BLaER1 treated with 17β-estradiol and CSF1 and Interleukin-3, amounts not matched to agents 10 nM and 100 nM (cell line): Measurements from ENCODE around the gene NPIPA3.
"Not testable (repeated sequence)": the region's sequence is repeated elsewhere in the genome, so short reads cannot be mapped to it uniquely, and the experiment has no call there.

Experiments used
- H3K27ac ChIP-seq, 11 experiments: shearing (Covaris generic); formaldehyde crosslinking; 2 replicates each; pipeline ENCODE4 v1.8.1; 2022
- H3K27me3 ChIP-seq, 11 experiments: shearing (Covaris generic); formaldehyde crosslinking; 2 replicates each; pipeline ENCODE4 v1.8.1; 2022
- H3K36me3 ChIP-seq, 11 experiments: shearing (Covaris generic); formaldehyde crosslinking; 2 replicates each; pipeline ENCODE4 v1.8.1; 2022
- H3K4me1 ChIP-seq, 10 experiments: shearing (Covaris generic); formaldehyde crosslinking; 2 replicates each; pipeline ENCODE4 v1.8.1; 2022
- H3K4me2 ChIP-seq, 11 experiments: shearing (Covaris generic); formaldehyde crosslinking; 2 replicates each; pipeline ENCODE4 v1.8.1; 2022
- H3K4me3 ChIP-seq, 10 experiments: shearing (Covaris generic); formaldehyde crosslinking; 2 replicates each; pipeline ENCODE4 v1.8.1; 2022
- H3K9ac ChIP-seq, 11 experiments: shearing (Covaris generic); formaldehyde crosslinking; 2 replicates each; pipeline ENCODE4 v1.8.1; 2022
- H3K9me3 ChIP-seq, 11 experiments: shearing (Covaris generic); formaldehyde crosslinking; replicated peaks in 1 of 11; 2 replicates each; pipeline ENCODE4 v1.8.1; 2022
- H4K20me1 ChIP-seq, 11 experiments: shearing (Covaris generic); formaldehyde crosslinking; 2 replicates each; pipeline ENCODE4 v1.8.1; 2022
- Cebpa-rat ChIP-seq, 11 experiments: shearing (Covaris generic); IDR thresholded peaks; 2 replicates each; pipeline ENCODE4 v1.8.1; 2022

Gene NPIPA3

GRCh38 chr16:14703156-14704011, at the start of gene NPIPA3:
Gene NPIPA3 (plus strand): TSS chr16:14703411. CDS start chr16:14708944, 5,533 bp downstream.
- not testable (repeated sequence) for H3K27me3 ChIP-seq, H3K9me3 ChIP-seq, H3K9ac ChIP-seq, H4K20me1 ChIP-seq, H3K27ac ChIP-seq, H3K36me3 ChIP-seq, H3K4me1 ChIP-seq, H3K4me2 ChIP-seq, H3K4me3 ChIP-seq

- no peak overlapping the region for H3K4me3 ChIP-seq
- H3K9me3 ChIP-seq: no peaks in the 10 kb centered on the region
- H3K36me3 ChIP-seq: peaks cover 96 to 100% (median 99%) of the 10 kb centered on the region in 11 experiments
- peaks cover 0 to 39% (median 14%) of the 10 kb centered on the region in 11 experiments; a peak in 13 of 22 replicates for H4K20me1 ChIP-seq
- peak overlapping the region in 1 of 11 experiments; percentile 41; a peak in 1 of 22 replicates for H3K27ac ChIP-seq
- peak overlapping the region in 5 of 11 experiments; percentile 1 to 28 (median 12); a peak in 5 of 22 replicates for H3K4me2 ChIP-seq
- H3K4me1 ChIP-seq: peaks cover 0 to 12% (median 6%) of the 10 kb centered on the region in 10 experiments; a peak in 9 of 20 replicates
- no peak for TF ChIP-seq Cebpa-rat (IDR thresholded peaks at IDR 0.05)
- H3K9ac ChIP-seq: peak overlapping the region in 1 of 11 experiments; percentile 3; a peak in 2 of 22 replicates
- H3K27me3 ChIP-seq: no peaks in the 10 kb centered on the region
Observed at GRCh38 chr16:14658063-14658462, 45.1 kb upstream of the NPIPA3 start.

- peaks cover 72 to 79% (median 74%) of the 10 kb centered on the region in 11 experiments for H3K36me3 ChIP-seq
- no peak overlapping the region for H3K4me3 ChIP-seq
- H3K27ac ChIP-seq: no peak overlapping the region
- H3K27me3 ChIP-seq: no peaks in the 10 kb centered on the region
- H4K20me1 ChIP-seq: peaks cover 0 to 16% (median 0%) of the 10 kb centered on the region in 11 experiments; a peak in 3 of 22 replicates
- H3K9ac ChIP-seq: no peak overlapping the region
- no peak overlapping the region for H3K4me2 ChIP-seq
- no peaks in the 10 kb centered on the region for H3K9me3 ChIP-seq
- no peak for TF ChIP-seq Cebpa-rat (IDR thresholded peaks at IDR 0.05)
- peaks cover 0 to 23% (median 10%) of the 10 kb centered on the region in 10 experiments; a peak in 15 of 20 replicates for H3K4me1 ChIP-seq
Observed at GRCh38 chr16:14667347-14668266, 35.6 kb upstream of the NPIPA3 start.

- TF ChIP-seq Cebpa-rat (IDR thresholded peaks at IDR 0.05): no peak
- Histone ChIP-seq H3K9ac (no peak overlapping the region), H4K20me1 (peaks cover 0 to 16% (median 0%) of the 10 kb centered on the region in 11 experiments; a peak in 3 of 22 replicates), H3K4me3 (no peak overlapping the region), H3K36me3 (peaks cover 61 to 68% (median 64%) of the 10 kb centered on the region in 11 experiments), H3K27me3 (no peaks in the 10 kb centered on the region), H3K4me1 (peaks cover 0 to 26% (median 11%) of the 10 kb centered on the region in 10 experiments; a peak in 15 of 20 replicates), H3K27ac (no peak overlapping the region), H3K9me3 (no peaks in the 10 kb centered on the region), H3K4me2 (no peak overlapping the region)
Observed at GRCh38 chr16:14668556-14669223, 34.5 kb upstream of the NPIPA3 start.

- Histone ChIP-seq H3K4me1 (peaks cover 0 to 26% (median 11%) of the 10 kb centered on the region in 10 experiments; a peak in 15 of 20 replicates), H3K9me3 (no peaks in the 10 kb centered on the region), H3K27ac (no peak overlapping the region), H3K9ac (no peak overlapping the region), H3K36me3 (peaks cover 50 to 57% (median 53%) of the 10 kb centered on the region in 11 experiments), H3K27me3 (no peaks in the 10 kb centered on the region), H3K4me3 (no peak overlapping the region), H3K4me2 (no peak overlapping the region), H4K20me1 (peaks cover 0 to 12% (median 0%) of the 10 kb centered on the region in 11 experiments; a peak in 3 of 22 replicates)
- no peak for TF ChIP-seq Cebpa-rat (IDR thresholded peaks at IDR 0.05)
Observed at GRCh38 chr16:14669776-14670175, 33.4 kb upstream of the NPIPA3 start.

- Histone ChIP-seq H3K36me3 (peaks cover 23 to 30% (median 26%) of the 10 kb centered on the region in 11 experiments), H3K4me1 (peaks cover 0 to 15% (median 11%) of the 10 kb centered on the region in 10 experiments; a peak in 15 of 20 replicates), H3K9me3 (peaks cover 0 to 7% (median 0%) of the 10 kb centered on the region in 11 experiments; a peak in 2 of 22 replicates), H3K4me2 (peak overlapping the region in 8 of 11 experiments; percentile 4 to 60 (median 33); a peak in 13 of 22 replicates), H3K4me3 (no peak overlapping the region), H3K27ac (no peak overlapping the region), H3K27me3 (no peaks in the 10 kb centered on the region), H4K20me1 (peaks cover 0 to 6% (median 0%) of the 10 kb centered on the region in 11 experiments; a peak in 3 of 22 replicates), H3K9ac (no peak overlapping the region)
- TF ChIP-seq Cebpa-rat (IDR thresholded peaks at IDR 0.05): no peak
Observed at GRCh38 chr16:14672403-14672971, 30.7 kb upstream of the NPIPA3 start.

- no peak for TF ChIP-seq Cebpa-rat (IDR thresholded peaks at IDR 0.05)
- no peak overlapping the region for H3K9ac ChIP-seq
Observed at GRCh38 chr16:14676633-14677032, 26.6 kb upstream of the NPIPA3 start.

GRCh38 chr16:14677627-14678026, 25.6 kb upstream of the NPIPA3 start:
- Histone ChIP-seq H3K4me1 (peaks cover 0 to 4% (median 2%) of the 10 kb centered on the region in 10 experiments; a peak in 13 of 20 replicates), H3K4me3 (no peak overlapping the region), H3K36me3 (no peaks in the 10 kb centered on the region), H3K9ac (no peak overlapping the region), H3K27me3 (no peaks in the 10 kb centered on the region), H3K9me3 (peaks cover 0 to 7% (median 0%) of the 10 kb centered on the region in 11 experiments; a peak in 2 of 22 replicates), H4K20me1 (no peaks in the 10 kb centered on the region), H3K4me2 (no peak overlapping the region), H3K27ac (no peak overlapping the region)
- no peak for TF ChIP-seq Cebpa-rat (IDR thresholded peaks at IDR 0.05)

More at GRCh38 chr16:14676633-14677032, 26.6 kb upstream of the NPIPA3 start:
- H3K36me3 ChIP-seq: no peaks in the 10 kb centered on the region
- peaks cover 0 to 7% (median 0%) of the 10 kb centered on the region in 11 experiments; a peak in 2 of 22 replicates for H3K9me3 ChIP-seq
- peaks cover 0 to 14% (median 11%) of the 10 kb centered on the region in 10 experiments; a peak in 15 of 20 replicates for H3K4me1 ChIP-seq
- H3K4me2 ChIP-seq: no peak overlapping the region
- H3K27me3 ChIP-seq: no peaks in the 10 kb centered on the region
- H4K20me1 ChIP-seq: no peaks in the 10 kb centered on the region; a peak in 1 of 22 replicates
- no peak overlapping the region for H3K27ac ChIP-seq
- H3K4me3 ChIP-seq: no peak overlapping the region
